ENCODE measurements around the gene FAM3A.

FAM3A gene

GRCh38 chrX:154534526-154535322, 18.7 kb upstream of the FAM3A start:
- DNase-seq (ENCODE audit: low spot score): peak; percentile 89

- no peak for DNase-seq (ENCODE audit: low spot score)
Observed at GRCh38 chrX:154532690-154533089, 16.7 kb upstream of the FAM3A start.

- DNase-seq (ENCODE audit: low spot score): no peak
Observed at GRCh38 chrX:154531626-154532025, 15.6 kb upstream of the FAM3A start.

GRCh38 chrX:154530286-154530685, 14.3 kb upstream of the FAM3A start:
- DNase-seq (ENCODE audit: low spot score): no peak

- DNase-seq (ENCODE audit: low spot score): no peak
Observed at GRCh38 chrX:154529206-154529612, 13.2 kb upstream of the FAM3A start.

GRCh38 chrX:154526901-154527675, 11.1 kb upstream of the FAM3A start:
- peak; percentile 77 for DNase-seq (ENCODE audit: low spot score)

- DNase-seq (ENCODE audit: low spot score): no peak
Observed at GRCh38 chrX:154525606-154526490, 9.8 kb upstream of the FAM3A start.

GRCh38 chrX:154519389-154519788, 3.4 kb upstream of the FAM3A start:
- DNase-seq (ENCODE audit: low spot score): no peak

GRCh38 chrX:154517101-154517781, 1.2 kb upstream of the FAM3A start:
- DNase-seq (ENCODE audit: low spot score): no peak

- DNase-seq (ENCODE audit: low spot score): no peak
Observed at GRCh38 chrX:154516656-154517100, 646 bp upstream of the FAM3A start.

- peak; percentile 50 for DNase-seq (ENCODE audit: low spot score)
Observed at GRCh38 chrX:154515090-154515965, 704 bp downstream of the FAM3A start.

GRCh38 chrX:154513716-154514115, 2.3 kb downstream of the FAM3A start:
- DNase-seq (ENCODE audit: low spot score): no peak

- no peak for DNase-seq (ENCODE audit: low spot score)
Observed at GRCh38 chrX:154512879-154513553, 3.0 kb downstream of the FAM3A start.

- no peak for DNase-seq (ENCODE audit: low spot score)
Observed at GRCh38 chrX:154511761-154512160, 4.3 kb downstream of the FAM3A start.

- no peak for DNase-seq (ENCODE audit: low spot score)
Observed at GRCh38 chrX:154509455-154509854, 6.6 kb downstream of the FAM3A start.

- DNase-seq (ENCODE audit: low spot score): no peak
Observed at GRCh38 chrX:154508384-154508745, 7.7 kb downstream of the FAM3A start.

GRCh38 chrX:154507673-154508383, 8.2 kb downstream of the FAM3A start:
- no peak for DNase-seq (ENCODE audit: low spot score)

- DNase-seq (ENCODE audit: low spot score): no peak
Observed at GRCh38 chrX:154506483-154507332, 9.3 kb downstream of the FAM3A start.

- DNase-seq (ENCODE audit: low spot score): no peak
Observed at GRCh38 chrX:154505734-154506133, 10.3 kb downstream of the FAM3A start.

Data from hematopoietic multipotent progenitor cell treated with erythropoietin and hydrocortisone succinate and interleukin-3 and kit ligand, for 17 days (in vitro differentiated cells).